ENCODE data around the gene PACRG. TPM values are rescaled to one million over a fixed set of nuclear protein-coding genes. Genes with fewer than 3 reads are reported as not detected.
"Not testable (repeated sequence)": the region's sequence is repeated elsewhere in the genome, so short reads cannot be mapped to it uniquely, and the experiment has no call there.

Gene PACRG
- total RNA-seq: not detected in 2 replicates
- 0.08 TPM in 1 of 2 replicates, not detected in the other for polyA plus RNA-seq
- 0.39 TPM in 1 of 2 replicates, not detected in the other for polyA plus RNA-seq (2011; cell fraction: cytosol; rRNA removed)
- not detected in 2 replicates for polyA plus RNA-seq (2011; cell fraction: nucleus; rRNA removed)
- polyA plus RNA-seq (2012): not detected in 2 replicates
- 0.98 TPM in 1 of 2 replicates, not detected in the other for polyA minus RNA-seq
- not detected for polyA minus RNA-seq (2011; cell fraction: cytosol; rRNA and poly(A)+ RNA removed)
- not detected in 2 replicates for polyA minus RNA-seq (2011; cell fraction: nucleus; rRNA and poly(A)+ RNA removed)
- Bru-seq, nascent RNA: percentile 8 among the genes with signal in this experiment
- percentile 5 among the genes with signal in this experiment for BruChase-seq, experiment 1, labeled RNA remaining after a 6-hour chase
- BruChase-seq, experiment 2, labeled RNA remaining after a 2-hour chase: percentile 10 among the genes with signal in this experiment
- long read RNA-seq: 0 reads

DNA sequence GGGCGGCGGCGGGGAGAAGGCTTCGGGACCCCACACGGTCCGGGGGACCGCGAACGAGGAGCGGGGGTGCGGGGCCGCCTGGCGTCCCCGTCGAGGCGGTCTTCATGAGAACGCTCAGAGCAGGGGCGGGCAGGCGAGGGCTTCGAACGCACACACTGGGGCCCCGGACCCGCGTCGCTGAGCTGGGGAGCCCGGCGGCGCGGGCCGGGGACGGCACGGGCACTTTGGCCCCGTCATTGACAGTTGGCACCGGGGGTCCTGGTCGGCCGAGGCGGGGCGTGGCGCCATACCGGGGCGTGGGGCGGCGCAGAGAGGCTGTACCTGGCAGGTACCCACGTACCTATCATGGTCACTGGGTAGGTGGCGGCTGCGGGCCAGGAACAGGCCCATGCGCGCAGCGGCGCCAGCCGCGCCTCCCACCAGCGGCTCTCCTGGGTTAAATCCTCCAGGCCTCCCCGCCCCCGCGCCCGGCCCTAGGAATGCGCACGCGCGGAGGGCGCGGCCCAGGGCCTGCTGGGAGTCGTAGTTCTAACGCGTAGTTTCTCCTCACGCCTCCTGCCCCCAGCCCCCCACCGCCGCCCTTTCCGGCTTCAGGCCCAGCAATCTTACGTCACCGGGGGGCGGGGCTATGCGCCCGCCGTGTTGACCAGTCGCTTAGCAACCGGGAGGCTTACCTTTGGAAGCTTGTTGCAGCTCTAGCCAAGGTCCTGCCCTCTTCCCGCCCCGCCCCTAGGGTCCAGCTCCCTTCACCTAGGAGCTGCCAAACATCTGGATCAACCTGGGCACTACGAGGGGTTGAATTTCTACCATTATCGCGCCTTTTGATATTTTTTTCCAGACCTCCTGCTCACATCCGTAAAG, at the start of gene PACRG, which contains the start of gene PRKN:
Gene PACRG, plus strand, starts transcription at position 653 of the 861 bp plus-strand sequence.
Gene PRKN, minus strand, starts transcription at position 445 of the 861 bp plus-strand sequence.
- DNase-seq (ENCODE audit: low read depth, low spot score) (peak; percentile 96), FAIRE-seq (peak; percentile 89)
- Histone ChIP-seq H3K4me1 (ENCODE audit: control insufficient read depth, extremely low read depth, insufficient read depth, low read length) (peaks cover 5% of the 10 kb centered on the region), H2AFZ (ENCODE audit: low read depth, low read length) (peak within 1 kb of the TSS; percentile 96), H3K27me3 (ENCODE audit: control insufficient read depth in 2 of 2, insufficient read depth in 2 of 2, low read length in 2 of 2) (no peaks in the 10 kb centered on the region), H3K9ac (replicated peaks; ENCODE audit: extremely low read depth, insufficient read depth, low read length) (peak within 1 kb of the TSS; percentile 70), H3K36me3 (ENCODE audit: control insufficient read depth in 2 of 2, extremely low read depth in 1 of 2, insufficient read depth in 2 of 2, low read length in 2 of 2) (no peaks in the 10 kb centered on the region), H4K20me1 (replicated peaks; ENCODE audit: control insufficient read depth, extremely low read depth, insufficient read depth, low read length) (no peaks in the 10 kb centered on the region), H3K4me2 (ENCODE audit: insufficient read depth, low read length) (peak within 1 kb of the TSS; percentile 76), H3K9me3 (replicated peaks; ENCODE audit: control insufficient read depth, insufficient read depth, low read length) (no peaks in the 10 kb centered on the region), H3K79me2 (ENCODE audit: control insufficient read depth, insufficient read depth, low read length) (no peaks in the 10 kb centered on the region), H3K27ac (ENCODE audit: insufficient read depth, low read depth, low read length) (peak within 1 kb of the TSS; percentile 31), H3K4me3 (replicated peaks in 1 of 3; ENCODE audit: insufficient read depth in 1 of 3, low read depth in 1 of 3, low read length in 3 of 3) (peak within 1 kb of the TSS; percentile 57 to 97 (median 60)), H3K9me1 (replicated peaks; ENCODE audit: control insufficient read depth, extremely low read depth, insufficient read depth, low read length) (no peaks in the 10 kb centered on the region)
- ChIA-PET POLR2A (no interaction called here), CTCF (no interaction called here)
- dilution Hi-C loops (cut with MboI; ENCODE audit: extremely low pct_ligation_motif_present, low sequenced_read_pairs) (no loop called here), intact Hi-C loops (cut with micrococcal nuclease) (loop anchor here (5.0 to 10.0 kb wide), 3 partner anchors 545 to 983 kb away; partner anchors contain the start of gene QKI)
- no TSS peak for BruUV-seq (replicated peaks)
- peak; percentile 39 for TF ChIP-seq POLR2AphosphoS5 (IDR thresholded peaks at IDR 0.05; ENCODE audit: insufficient read depth, low read depth, low read length)
- TF ChIP-seq MYC (IDR thresholded peaks at IDR 0.05; ENCODE audit: low read depth, low read length): no peak
- peak; percentile 30 for TF ChIP-seq POLR2A (IDR thresholded peaks at IDR 0.05; ENCODE audit: low read depth, low read length)

DNA sequence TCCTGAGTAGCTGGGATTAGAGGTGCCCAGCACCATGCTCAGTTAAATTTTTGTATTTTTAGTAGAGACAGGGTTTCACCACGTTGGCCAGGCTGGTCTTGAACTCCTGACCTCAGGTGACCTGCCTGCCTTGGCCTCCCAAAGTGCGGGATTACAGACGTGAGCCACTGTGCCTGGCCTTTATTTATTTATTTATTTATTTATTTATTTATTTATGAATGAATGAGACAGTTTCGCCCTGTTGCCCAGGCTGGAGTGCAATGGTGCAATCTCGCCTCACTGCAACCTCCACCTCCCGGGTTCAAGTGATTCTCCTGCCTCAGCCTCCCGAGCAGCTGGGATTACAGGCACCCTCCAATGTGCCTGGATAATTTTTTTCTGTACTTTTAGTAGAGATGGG, 48.9 kb upstream of the PACRG start:
- H3K4me3 ChIP-seq (replicated peaks in 1 of 3; ENCODE audit: insufficient read depth in 1 of 3, low read depth in 1 of 3, low read length in 3 of 3); H3K27me3 ChIP-seq (ENCODE audit: control insufficient read depth in 2 of 2, insufficient read depth in 2 of 2, low read length in 2 of 2); H4K20me1 ChIP-seq (replicated peaks; ENCODE audit: control insufficient read depth, extremely low read depth, insufficient read depth, low read length); intact Hi-C loops (cut with micrococcal nuclease); H2AFZ ChIP-seq (ENCODE audit: low read depth, low read length); H3K27ac ChIP-seq (ENCODE audit: insufficient read depth, low read depth, low read length); POLR2A ChIA-PET; FAIRE-seq; BruUV-seq (replicated peaks); H3K9me3 ChIP-seq (replicated peaks; ENCODE audit: control insufficient read depth, insufficient read depth, low read length); H3K4me1 ChIP-seq (ENCODE audit: control insufficient read depth, extremely low read depth, insufficient read depth, low read length); DNase-seq (ENCODE audit: low read depth, low spot score); H3K4me2 ChIP-seq (ENCODE audit: insufficient read depth, low read length); H3K79me2 ChIP-seq (ENCODE audit: control insufficient read depth, insufficient read depth, low read length); dilution Hi-C loops (cut with MboI; ENCODE audit: extremely low pct_ligation_motif_present, low sequenced_read_pairs); H3K36me3 ChIP-seq (ENCODE audit: control insufficient read depth in 2 of 2, extremely low read depth in 1 of 2, insufficient read depth in 2 of 2, low read length in 2 of 2); H3K9me1 ChIP-seq (replicated peaks; ENCODE audit: control insufficient read depth, extremely low read depth, insufficient read depth, low read length); CTCF ChIA-PET; H3K9ac ChIP-seq (replicated peaks; ENCODE audit: extremely low read depth, insufficient read depth, low read length): not testable (repeated sequence)
